SJSA1 (cell line): ENCODE measurements around the gene DTX4. TPM values are rescaled to one million over a fixed set of nuclear protein-coding genes. Genes with fewer than 3 reads are reported as not detected.

ENCODE experiments used
- DNase-seq, 2 experiments: peaks; one replicate each; pipeline ENCODE4 v3.0.0-alpha.2; 2015 to 2020; ENCODE audit warnings: low spot score in 2 of 2, low read depth in 1 of 2
- H3K27ac ChIP-seq: fragments of 250-450 bp; sonication (Bioruptor Pico); 2 replicates; pipeline ENCODE4 v1.5.1; 2020; ENCODE audit warnings: mild to moderate bottlenecking, moderate library complexity
- H3K27me3 ChIP-seq: fragments of 250-450 bp; sonication (Bioruptor Pico); replicated peaks from 2 replicates; pipeline ENCODE4 v1.5.1; 2020; ENCODE audit warnings: mild to moderate bottlenecking, moderate library complexity
- H3K36me3 ChIP-seq: fragments of 250-450 bp; sonication (Bioruptor Pico); 2 replicates; pipeline ENCODE4 v1.5.1; 2020; ENCODE audit warnings: mild to moderate bottlenecking
- H3K4me1 ChIP-seq: fragments of 250-450 bp; sonication (Bioruptor Pico); replicated peaks from 2 replicates; pipeline ENCODE4 v1.6.1; 2021; ENCODE audit warnings: mild to moderate bottlenecking
- H3K4me3 ChIP-seq: fragments of 250-450 bp; sonication (Bioruptor Pico); 2 replicates; pipeline ENCODE4 v1.5.1; 2020; ENCODE audit warnings: mild to moderate bottlenecking
- H3K9me3 ChIP-seq: fragments of 250-450 bp; sonication (Bioruptor Pico); replicated peaks from 2 replicates; pipeline ENCODE4 v1.5.1; 2020; ENCODE audit warnings: mild to moderate bottlenecking
- total RNA-seq: library from RNA; depleted of rRNA; stranded (reverse); fragments of >200 nt; shearing (Covaris generic); gene quantifications from 2 replicates; pipeline ENCODE4 v1.2.3, GENCODE V29; 2014

Gene DTX4
- total RNA-seq, 1 experiment from 2014 or later = 7.6 TPM

DNA sequence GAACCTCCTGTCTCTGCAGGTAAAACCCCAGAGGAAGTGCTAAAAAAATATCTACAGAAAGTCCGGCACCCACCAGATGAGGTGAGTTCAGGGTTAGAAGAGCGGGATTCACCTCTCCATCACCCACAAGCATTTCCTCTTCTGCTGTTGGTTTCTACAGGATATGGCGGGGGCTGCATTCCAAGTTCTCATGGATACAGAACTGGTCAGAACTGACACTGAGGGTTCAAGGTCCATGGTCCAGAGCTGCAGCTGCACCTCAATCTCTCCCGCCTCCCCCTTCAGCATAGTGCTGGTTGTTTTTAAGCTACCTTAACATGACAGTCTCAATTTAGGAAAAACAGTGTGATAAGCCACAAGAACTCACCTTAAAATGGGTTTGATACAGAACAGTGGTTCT lies 19.2 kb downstream of the DTX4 start:
- H3K4me3 ChIP-seq = no peak overlapping the region

DNA sequence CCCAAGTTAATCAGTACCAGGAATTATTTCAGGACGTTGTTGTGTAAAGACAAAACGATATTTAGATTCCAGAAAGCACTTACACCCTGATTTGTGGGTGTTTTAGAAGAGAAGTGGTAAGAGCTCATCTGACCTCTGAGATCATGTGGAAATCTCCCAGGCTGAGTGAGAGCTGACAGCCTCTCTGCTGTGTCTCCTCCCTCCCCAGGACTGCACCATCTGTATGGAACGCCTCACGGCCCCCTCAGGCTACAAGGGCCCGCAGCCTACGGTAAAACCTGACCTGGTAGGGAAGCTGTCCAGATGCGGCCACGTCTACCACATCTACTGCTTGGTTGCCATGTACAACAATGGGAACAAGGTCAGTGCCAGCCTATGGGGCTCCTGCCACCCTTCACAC lies 20.0 kb downstream of the DTX4 start:
- Histone ChIP-seq H3K9me3 (no peaks in the 10 kb centered on the region), H3K4me3 (no peak overlapping the region), H3K27ac (no peak overlapping the region), H3K36me3 (peaks cover 89% of the 10 kb centered on the region), H3K4me1 (peaks cover 47% of the 10 kb centered on the region), H3K27me3 (no peaks in the 10 kb centered on the region)
- DNase-seq = no peak

More for the DNA sequence above, 19.2 kb downstream of the DTX4 start:
- Histone ChIP-seq H3K27ac (no peak overlapping the region), H3K36me3 (peaks cover 87% of the 10 kb centered on the region), H3K4me1 (peaks cover 47% of the 10 kb centered on the region), H3K9me3 (no peaks in the 10 kb centered on the region), H3K27me3 (no peaks in the 10 kb centered on the region)
- no peak for DNase-seq

DNA sequence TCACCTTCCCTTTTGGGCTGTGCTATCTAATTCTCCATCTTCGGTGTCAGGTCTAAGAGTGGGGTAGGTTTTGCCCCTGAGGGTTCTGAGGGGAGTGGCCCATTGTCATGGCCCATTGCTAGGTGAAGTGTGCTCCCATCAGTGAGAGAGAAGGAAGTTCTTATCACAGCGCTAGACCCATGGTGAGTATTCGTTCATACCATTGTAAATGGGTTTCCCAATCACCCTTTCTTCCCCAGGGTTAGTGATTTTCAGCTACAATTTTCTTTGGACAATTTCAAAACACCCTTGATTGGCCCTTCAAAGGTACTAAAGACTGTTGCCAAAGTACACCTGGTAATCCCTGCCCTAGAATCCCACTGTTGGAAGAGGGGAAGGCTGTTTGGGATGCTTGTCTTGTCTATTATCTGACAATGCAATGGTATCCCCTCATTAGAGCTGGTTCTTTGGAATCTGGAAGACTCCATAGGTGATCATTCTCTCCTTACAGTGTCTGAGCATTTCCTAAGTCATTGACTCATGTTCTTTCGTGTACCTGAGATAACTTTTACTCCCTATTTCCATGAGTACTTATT lies 20.6 kb downstream of the DTX4 start:
- Histone ChIP-seq H3K36me3 (peaks cover 88% of the 10 kb centered on the region), H3K27ac (no peak overlapping the region), H3K4me1 (peaks cover 47% of the 10 kb centered on the region), H3K4me3 (no peak overlapping the region), H3K9me3 (no peaks in the 10 kb centered on the region), H3K27me3 (no peaks in the 10 kb centered on the region)
- DNase-seq = no peak

DNA sequence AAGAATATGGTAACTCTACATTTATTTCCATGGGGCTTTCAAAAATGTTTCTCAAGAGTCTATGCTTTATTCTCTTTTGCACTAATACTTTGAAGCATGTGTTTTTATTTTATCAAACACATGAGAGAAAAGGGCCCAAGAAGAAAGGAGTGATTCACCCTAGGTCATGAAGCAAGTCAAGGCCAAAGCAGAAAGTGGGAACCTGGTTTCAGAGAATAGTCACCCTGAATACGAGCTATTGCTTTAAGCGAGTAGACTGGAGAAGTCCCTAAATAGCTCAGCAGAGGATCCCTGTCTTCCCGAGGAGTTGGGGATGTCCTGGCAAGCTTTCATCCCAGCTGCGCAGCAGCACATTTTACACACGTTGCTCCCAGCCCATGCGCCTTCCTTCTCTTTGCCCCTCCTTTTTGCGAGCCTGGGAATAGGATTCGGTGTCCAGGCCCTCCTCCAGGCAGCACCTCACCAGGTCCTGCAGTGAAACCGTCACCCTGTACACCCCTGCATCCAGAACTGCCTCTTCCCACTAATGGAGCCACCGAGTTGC lies 21.7 kb downstream of the DTX4 start:
- Histone ChIP-seq H3K27ac (no peak overlapping the region), H3K9me3 (no peaks in the 10 kb centered on the region), H3K4me1 (peaks cover 46% of the 10 kb centered on the region), H3K4me3 (no peak overlapping the region), H3K36me3 (peaks cover 79% of the 10 kb centered on the region), H3K27me3 (no peaks in the 10 kb centered on the region)
- no peak for DNase-seq

DNA sequence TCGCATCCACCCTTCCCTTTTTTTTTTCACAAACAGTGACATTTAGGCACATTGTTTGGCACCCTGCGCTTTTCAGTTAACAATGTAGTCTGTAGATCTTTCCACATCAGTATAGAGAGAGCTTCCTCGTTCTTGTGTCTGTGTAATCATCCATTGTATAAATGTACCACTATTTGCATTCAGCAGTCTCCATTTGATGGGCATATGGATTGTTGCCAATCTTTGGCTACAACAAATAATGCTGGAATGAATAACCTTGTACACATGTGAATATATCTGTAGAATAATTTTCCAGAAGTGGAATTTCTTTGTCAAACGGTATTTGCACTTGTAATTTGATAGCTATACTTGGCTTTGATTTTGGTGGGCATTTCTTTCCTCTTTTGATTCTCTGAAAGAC lies 23.7 kb downstream of the DTX4 start:
- peaks cover 72% of the 10 kb centered on the region for H3K36me3 ChIP-seq
- peaks cover 55% of the 10 kb centered on the region for H3K4me1 ChIP-seq
- H3K27ac ChIP-seq = no peak overlapping the region
- no peaks in the 10 kb centered on the region for H3K9me3 ChIP-seq
- no peaks in the 10 kb centered on the region for H3K27me3 ChIP-seq
- DNase-seq = no peak
- no peak overlapping the region for H3K4me3 ChIP-seq

DNA sequence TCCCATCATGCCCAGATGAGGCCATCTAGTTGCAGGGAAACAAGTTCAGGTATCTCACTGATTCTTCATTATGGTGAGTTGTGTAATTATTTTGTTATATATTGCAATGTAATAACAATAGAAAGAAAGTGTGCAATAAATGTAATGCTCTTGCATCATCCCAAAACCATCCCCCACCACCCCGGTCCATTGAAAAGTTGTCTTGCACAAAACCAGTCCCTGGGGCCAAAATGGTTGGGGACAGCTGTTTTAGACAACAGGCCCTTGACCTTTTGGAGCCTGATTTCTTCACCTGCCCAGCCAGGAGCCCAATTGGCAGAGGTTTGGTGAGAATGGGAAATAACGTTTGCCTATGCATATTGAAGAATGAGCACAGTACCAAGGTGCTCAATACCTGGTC lies 24.8 kb downstream of the DTX4 start:
- H3K4me1 ChIP-seq = peaks cover 55% of the 10 kb centered on the region
- H3K27me3 ChIP-seq = no peaks in the 10 kb centered on the region
- DNase-seq = no peak
- peak overlapping the region; percentile 29 for H3K27ac ChIP-seq
- H3K36me3 ChIP-seq = peaks cover 72% of the 10 kb centered on the region
- H3K4me3 ChIP-seq = no peak overlapping the region
- no peaks in the 10 kb centered on the region for H3K9me3 ChIP-seq

DNA sequence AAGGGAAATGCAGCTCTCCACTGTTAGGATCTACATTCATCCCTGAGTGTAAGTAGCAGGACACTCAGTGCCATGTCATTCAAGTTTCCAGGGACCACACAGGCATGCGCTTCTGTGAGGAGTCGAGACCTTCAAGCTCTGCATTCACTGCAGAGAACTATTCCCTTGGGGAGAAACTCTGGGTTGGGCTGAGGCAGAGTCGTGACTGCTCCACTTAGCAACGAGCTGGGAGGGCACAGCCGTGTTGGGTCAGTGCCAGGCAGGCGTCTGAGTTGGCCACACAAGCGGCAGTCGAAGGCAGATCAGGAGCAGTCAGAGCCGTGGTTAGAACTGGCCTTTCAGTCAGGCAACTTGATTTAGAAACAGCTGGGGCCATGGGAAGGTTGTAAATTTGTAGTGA lies 26.1 kb downstream of the DTX4 start:
- H3K4me1 ChIP-seq = peaks cover 55% of the 10 kb centered on the region
- H3K4me3 ChIP-seq = no peak overlapping the region
- no peaks in the 10 kb centered on the region for H3K27me3 ChIP-seq
- peaks cover 70% of the 10 kb centered on the region for H3K36me3 ChIP-seq
- H3K9me3 ChIP-seq = no peaks in the 10 kb centered on the region
- H3K27ac ChIP-seq = peak overlapping the region; percentile 84
- DNase-seq = peak; percentile 93 to 99

DNA sequence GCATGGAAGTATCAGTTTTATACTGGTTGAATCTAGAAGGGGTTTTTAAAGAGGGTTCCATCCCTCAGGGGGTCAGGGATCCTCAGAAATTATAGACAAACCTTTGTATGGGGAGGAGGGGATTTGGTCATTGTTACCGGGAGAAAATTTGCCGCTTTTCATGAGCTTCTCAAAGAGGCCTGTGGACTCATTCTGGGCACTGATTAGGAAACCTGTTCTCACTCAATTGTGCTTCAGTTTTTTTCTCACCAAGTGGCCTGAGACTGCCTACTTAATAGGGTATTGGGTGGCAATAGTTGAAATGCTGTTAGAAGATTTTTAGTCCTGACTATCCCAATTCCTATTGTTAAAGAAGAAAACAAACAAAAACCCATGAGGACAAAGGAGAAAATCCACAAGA lies 26.8 kb downstream of the DTX4 start:
- no peaks in the 10 kb centered on the region for H3K9me3 ChIP-seq
- H3K4me3 ChIP-seq = no peak overlapping the region
- H3K4me1 ChIP-seq = peaks cover 55% of the 10 kb centered on the region
- H3K36me3 ChIP-seq = peaks cover 67% of the 10 kb centered on the region
- peak overlapping the region; percentile 84 for H3K27ac ChIP-seq
- no peaks in the 10 kb centered on the region for H3K27me3 ChIP-seq
- peak in 1 of 2 experiments; percentile 83 for DNase-seq

DNA sequence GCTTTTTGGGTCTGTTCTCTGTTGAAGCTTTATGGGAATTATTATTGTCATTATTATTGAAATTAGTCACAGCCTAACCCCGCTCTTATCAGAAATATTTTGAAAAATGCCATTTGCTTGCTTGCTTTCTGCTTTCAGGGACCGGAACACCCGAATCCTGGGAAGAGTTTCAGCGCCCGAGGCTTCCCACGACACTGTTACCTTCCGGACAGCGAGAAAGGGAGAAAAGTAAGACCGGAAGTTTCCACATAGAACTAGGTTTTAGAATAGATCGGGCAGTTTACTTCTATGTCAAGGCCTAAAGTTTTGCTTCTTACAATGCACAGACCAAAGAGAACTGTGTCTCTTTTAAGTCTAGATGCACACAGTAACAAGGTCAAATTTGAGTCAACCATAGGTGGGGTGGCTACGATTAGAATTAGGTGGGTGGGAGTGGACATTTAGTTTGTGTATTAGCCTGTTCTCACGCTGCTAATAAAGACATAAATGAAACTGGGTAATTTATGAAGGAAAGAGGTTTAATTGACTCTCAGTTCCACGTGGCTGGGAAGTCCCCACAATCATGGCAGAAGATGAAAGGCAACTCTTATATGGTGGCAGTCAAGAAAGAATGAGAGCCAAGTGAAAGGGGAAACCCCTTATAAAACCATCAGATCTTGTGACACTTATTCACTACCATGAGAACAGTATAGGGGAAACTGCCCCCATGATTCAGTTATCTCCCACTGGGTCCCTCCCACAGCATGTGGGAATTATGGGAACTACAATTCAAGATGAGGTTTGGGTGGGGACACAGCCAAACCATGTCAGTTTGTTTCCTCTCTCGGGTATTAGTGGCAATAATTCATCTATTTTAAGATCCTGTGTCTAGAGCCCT lies 27.9 kb downstream of the DTX4 start:
- peaks cover 62% of the 10 kb centered on the region for H3K4me1 ChIP-seq
- peaks cover 62% of the 10 kb centered on the region for H3K36me3 ChIP-seq
- no peaks in the 10 kb centered on the region for H3K27me3 ChIP-seq
- DNase-seq = no peak
- H3K27ac ChIP-seq = peak overlapping the region; percentile 84
- H3K4me3 ChIP-seq = no peak overlapping the region
- H3K9me3 ChIP-seq = no peaks in the 10 kb centered on the region

DNA sequence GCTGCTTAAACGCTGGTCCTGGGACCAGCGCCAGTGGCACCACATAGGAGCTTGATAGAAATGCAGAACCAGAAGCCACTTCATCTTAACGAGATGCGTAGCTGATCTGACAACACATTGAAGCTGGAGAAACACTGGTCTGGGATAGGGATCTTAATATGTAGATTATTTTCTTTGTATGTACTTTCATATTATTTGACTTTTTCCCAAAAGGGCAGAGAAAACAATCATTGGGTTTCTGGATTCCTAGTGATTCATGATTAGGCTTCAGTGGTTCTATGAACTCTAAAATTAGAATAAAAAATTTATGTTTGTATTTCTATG lies 28.5 kb downstream of the DTX4 start:
- Histone ChIP-seq H3K4me1 (peaks cover 60% of the 10 kb centered on the region), H3K9me3 (no peaks in the 10 kb centered on the region), H3K27ac (peak overlapping the region; percentile 84), H3K4me3 (no peak overlapping the region), H3K27me3 (no peaks in the 10 kb centered on the region), H3K36me3 (peaks cover 64% of the 10 kb centered on the region)
- no peak for DNase-seq

DNA sequence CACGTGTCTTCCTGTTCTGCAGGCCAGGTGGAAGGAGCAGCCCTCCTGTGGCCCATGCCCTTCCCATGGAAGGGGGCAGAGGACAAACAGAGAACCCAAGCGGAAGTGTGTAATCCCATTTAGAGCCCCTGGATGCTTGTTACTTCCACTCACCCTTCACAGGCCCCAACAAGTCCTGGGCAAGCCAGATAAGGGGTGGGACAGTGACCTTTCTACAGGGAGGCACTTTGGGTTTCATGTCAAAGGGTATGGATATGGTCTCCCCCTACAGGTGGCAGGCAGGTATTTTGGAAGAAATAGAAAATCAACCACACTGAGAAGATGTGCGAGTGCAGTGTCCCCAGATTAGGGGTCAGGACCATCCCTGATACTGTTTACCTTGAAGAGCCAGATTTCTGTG lies 29.4 kb downstream of the DTX4 start:
- Histone ChIP-seq H3K36me3 (peaks cover 66% of the 10 kb centered on the region), H3K4me3 (no peak overlapping the region), H3K27me3 (no peaks in the 10 kb centered on the region), H3K27ac (no peak overlapping the region), H3K4me1 (peaks cover 50% of the 10 kb centered on the region), H3K9me3 (no peaks in the 10 kb centered on the region)
- no peak for DNase-seq

DNA sequence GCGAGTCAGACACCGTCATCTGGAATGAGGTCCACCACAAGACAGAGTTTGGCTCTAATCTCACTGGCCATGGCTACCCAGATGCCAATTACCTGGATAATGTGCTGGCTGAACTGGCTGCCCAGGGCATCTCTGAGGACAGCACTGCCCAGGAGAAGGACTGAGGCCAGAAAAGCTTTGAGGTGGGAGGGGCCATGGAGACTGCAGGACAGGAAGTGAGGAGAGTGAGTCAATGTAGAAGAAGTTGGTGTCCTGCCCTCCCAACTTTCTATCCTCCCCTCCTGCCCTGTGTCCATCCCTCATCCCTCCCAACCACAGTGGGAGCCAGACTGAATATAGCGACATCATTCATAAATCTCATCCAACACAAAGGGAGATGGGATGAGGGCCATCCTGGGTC lies 32.8 kb downstream of the DTX4 start:
- DNase-seq = no peak

DNA sequence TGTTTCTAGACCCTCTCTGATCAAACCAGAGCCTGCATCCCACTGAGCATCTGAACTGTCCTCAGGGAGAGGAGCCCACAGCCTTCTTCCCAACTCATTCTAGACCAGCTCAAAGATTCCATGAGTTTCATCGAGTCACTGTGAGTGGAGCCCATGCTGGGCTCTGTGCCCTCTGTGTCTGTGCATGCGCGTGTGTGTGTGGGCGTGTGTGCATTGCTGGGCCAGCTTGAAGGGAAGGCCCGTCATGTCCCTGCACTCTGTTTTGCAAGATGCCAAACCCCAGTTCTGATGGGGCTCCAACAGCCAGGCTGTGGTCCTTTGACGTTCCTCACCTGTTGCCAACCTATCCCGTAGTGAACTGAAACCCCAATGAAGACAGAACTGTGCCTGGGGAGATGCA lies 33.7 kb downstream of the DTX4 start:
- H3K36me3 ChIP-seq = peaks cover 46% of the 10 kb centered on the region

More for the DNA sequence above, 32.8 kb downstream of the DTX4 start:
- H3K27me3 ChIP-seq = no peaks in the 10 kb centered on the region
- H3K36me3 ChIP-seq = peaks cover 55% of the 10 kb centered on the region
- no peak overlapping the region for H3K4me3 ChIP-seq
- H3K4me1 ChIP-seq = peaks cover 48% of the 10 kb centered on the region
- no peak overlapping the region for H3K27ac ChIP-seq
- no peaks in the 10 kb centered on the region for H3K9me3 ChIP-seq

DNA sequence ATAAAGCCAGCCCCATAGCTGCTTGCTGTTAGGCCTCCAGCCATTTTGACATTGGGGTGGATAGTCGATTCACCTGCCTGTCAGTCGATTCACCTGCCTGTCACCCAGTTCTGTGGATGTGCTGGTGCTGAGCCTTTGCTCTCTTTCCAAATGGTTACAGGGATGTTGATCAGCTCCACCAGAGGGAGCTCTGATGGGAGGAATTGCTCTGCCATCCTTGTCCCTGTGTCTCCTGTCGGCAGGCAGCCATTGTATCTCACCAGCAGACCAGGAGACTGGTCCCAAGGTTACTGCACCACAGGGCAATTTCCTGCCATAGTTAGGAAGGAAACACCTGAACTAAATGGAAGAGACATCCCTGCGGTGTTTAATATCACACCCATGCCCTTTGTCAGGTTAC lies 34.7 kb downstream of the DTX4 start:
- Histone ChIP-seq H3K4me3 (no peak overlapping the region), H3K27ac (no peak overlapping the region), H3K36me3 (peaks cover 36% of the 10 kb centered on the region), H3K27me3 (no peaks in the 10 kb centered on the region), H3K4me1 (peaks cover 42% of the 10 kb centered on the region), H3K9me3 (no peaks in the 10 kb centered on the region)
- no peak for DNase-seq

More for the DNA sequence above, 33.7 kb downstream of the DTX4 start:
- Histone ChIP-seq H3K9me3 (no peaks in the 10 kb centered on the region), H3K4me3 (no peak overlapping the region), H3K27me3 (no peaks in the 10 kb centered on the region), H3K27ac (no peak overlapping the region), H3K4me1 (peaks cover 42% of the 10 kb centered on the region)
- no peak for DNase-seq
